Lower leg skin (tissue), 3 donors: ENCODE measurements around the gene GPM6B.

Experiments
- POLR2A ChIP-seq, 2 donors: fragments of 450-650 bp; IDR thresholded peaks; one replicate each; pipeline ENCODE4 v1.6.1; 2016 to 2017; ENCODE audit warnings: antibody characterized with exemption in 2 of 2, mild to moderate bottlenecking in 1 of 2, moderate library complexity in 1 of 2
- TF ChIP-seq, protein P1 (sequence below), 3 donors: fragments of 450-650 bp; IDR thresholded peaks; one replicate each; pipeline ENCODE4 v1.5.1; 2016; ENCODE audit warnings: antibody characterized with exemption in 3 of 3, mild to moderate bottlenecking in 3 of 3, moderate library complexity in 2 of 3

DNA sequence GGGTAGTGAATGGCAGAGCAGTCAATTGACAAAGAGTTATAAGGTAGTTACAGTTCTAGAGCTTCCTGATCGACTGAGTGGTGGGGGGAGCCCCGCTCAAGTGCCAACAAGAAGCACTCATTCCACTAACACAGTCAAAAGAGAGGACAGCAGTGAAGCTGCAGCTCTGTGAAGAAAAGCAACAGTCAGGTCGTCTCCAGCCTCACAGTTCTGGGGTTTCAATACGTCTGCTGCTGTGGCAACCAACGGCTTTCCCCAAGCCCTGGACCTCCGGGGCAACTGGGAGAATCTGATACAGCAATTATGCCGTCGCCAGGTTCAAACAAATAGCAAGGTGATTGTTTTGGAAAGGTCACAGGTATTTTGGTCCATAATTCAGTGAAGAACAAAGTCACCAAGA is 30.8 kb downstream of the GPM6B start:
- TF ChIP-seq POLR2A (IDR thresholded peaks at IDR 0.05), result no peak
- TF ChIP-seq, protein P1, sequence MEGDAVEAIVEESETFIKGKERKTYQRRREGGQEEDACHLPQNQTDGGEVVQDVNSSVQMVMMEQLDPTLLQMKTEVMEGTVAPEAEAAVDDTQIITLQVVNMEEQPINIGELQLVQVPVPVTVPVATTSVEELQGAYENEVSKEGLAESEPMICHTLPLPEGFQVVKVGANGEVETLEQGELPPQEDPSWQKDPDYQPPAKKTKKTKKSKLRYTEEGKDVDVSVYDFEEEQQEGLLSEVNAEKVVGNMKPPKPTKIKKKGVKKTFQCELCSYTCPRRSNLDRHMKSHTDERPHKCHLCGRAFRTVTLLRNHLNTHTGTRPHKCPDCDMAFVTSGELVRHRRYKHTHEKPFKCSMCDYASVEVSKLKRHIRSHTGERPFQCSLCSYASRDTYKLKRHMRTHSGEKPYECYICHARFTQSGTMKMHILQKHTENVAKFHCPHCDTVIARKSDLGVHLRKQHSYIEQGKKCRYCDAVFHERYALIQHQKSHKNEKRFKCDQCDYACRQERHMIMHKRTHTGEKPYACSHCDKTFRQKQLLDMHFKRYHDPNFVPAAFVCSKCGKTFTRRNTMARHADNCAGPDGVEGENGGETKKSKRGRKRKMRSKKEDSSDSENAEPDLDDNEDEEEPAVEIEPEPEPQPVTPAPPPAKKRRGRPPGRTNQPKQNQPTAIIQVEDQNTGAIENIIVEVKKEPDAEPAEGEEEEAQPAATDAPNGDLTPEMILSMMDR (IDR thresholded peaks at IDR 0.05), result no peak
